ENCODE measurements around the gene VSTM2L.

Gene VSTM2L

GRCh38 chr20:37969949-37970855 is 67.3 kb downstream of the VSTM2L start:
- DNase-seq (ENCODE audit: low read depth) = no peak

- no peak for DNase-seq (ENCODE audit: low read depth)
These were observed 67.9 kb downstream of the VSTM2L start for GRCh38 chr20:37970856-37971245.

- DNase-seq (ENCODE audit: low read depth) = no peak
These were observed 68.7 kb downstream of the VSTM2L start for GRCh38 chr20:37971561-37972127.

- no peak for DNase-seq (ENCODE audit: low read depth)
These were observed 69.5 kb downstream of the VSTM2L start for GRCh38 chr20:37972256-37973058.

DNA sequence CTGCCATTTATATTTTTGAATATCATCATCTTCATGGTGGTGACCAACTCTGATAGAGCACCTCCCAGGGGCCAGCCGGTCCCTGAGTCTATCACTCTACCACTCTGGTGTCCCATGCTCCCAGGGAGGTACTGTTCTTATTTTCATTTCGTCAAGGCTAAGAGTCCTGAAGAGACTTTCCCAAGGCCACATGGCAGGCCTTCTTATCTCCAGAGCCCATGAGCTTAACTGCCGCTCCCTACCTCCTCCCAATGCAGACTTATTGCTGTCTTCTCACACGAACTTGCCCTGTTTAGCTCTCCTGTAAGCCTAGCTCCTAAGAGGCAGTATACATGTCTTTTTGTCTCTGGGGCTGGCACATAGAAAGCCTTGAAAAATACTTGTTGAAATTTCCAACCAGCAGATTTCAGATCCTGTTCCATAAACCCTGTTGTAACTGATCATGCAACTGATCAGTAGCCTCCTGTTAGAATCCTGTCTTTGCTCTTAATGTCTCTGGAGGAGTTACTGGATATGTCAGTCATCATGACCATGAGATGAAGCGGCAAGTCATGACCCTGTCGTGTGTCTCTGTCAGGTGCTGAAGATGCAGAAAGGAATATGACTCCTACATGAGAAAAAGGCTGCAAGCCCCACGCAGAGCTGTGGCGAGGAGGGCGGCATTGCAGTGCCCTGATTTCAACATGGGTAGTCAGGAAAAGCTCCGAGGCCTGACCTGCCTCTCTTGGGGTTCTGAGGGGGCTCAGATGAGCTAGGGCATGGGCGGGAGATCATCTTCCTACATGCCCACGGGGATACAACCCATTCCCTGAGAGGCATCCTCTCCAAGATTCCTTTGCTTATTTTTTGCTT is 70.4 kb downstream of the VSTM2L start:
- no peak for DNase-seq (ENCODE audit: low read depth)

DNA sequence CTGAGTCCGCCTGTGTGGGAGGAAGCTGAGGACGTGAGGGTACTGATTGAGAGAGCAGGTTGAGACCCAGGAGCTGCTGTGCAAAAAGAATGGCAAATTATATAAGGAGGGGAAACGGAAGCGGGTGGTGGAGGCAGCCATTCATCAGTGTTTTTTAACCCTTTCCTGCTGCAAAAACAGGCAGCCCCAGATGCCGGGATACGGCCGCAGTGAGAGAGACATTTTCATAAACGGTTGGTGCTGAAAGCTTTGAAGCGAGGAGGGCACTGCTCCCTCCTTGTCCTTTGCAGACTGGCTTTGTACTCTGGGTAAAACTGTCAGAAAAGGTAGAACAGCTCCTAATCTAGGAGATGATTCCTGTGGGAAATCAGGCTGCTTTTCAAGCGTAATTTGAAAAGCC is 74.0 kb downstream of the VSTM2L start:
- DNase-seq (ENCODE audit: low read depth) = no peak

GRCh38 chr20:37977338-37977737 is 74.4 kb downstream of the VSTM2L start:
- no peak for DNase-seq (ENCODE audit: low read depth)

DNA sequence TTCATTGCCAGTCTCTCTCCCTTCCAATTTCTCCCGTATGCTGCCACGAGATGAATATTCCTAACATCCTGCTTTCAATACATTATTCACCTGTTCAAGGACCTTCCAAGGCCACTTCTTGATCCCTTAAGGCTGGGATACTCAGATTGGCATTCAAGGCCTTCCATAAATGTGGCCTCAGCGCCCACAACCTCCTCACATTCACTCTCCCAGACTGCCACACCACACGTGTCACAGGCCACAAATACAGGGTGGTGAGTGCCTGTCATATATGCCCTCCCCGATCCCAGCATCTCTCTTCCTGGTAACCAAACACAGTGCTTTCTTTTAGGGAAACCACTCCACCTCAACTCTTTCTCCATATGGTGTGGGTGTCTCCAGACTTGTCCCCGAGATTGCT is 74.9 kb downstream of the VSTM2L start:
- DNase-seq (ENCODE audit: low read depth) = no peak

- no peak for DNase-seq (ENCODE audit: low read depth)
These were observed 76.4 kb downstream of the VSTM2L start for GRCh38 chr20:37979021-37979985.

DNA sequence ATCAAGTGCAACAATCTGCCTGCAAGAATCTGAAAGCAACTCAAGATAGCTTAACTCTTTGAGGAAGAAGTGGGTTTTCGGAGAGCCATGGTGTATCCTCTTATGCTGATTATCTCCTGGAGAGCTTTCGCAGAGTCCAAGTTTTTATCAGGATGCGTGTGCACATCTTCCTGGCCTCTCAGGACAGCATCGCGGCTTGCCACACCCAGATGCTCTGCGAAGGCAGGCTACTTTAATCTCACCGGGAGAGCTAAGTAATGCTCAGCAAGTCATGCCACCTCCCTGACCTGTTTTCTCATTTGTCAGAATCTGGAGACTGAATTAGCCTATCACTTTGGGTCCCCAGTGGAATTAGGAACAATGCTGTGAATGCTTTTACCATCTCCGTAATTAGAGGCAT is 77.5 kb downstream of the VSTM2L start:
- no peak for DNase-seq (ENCODE audit: low read depth)

DNA sequence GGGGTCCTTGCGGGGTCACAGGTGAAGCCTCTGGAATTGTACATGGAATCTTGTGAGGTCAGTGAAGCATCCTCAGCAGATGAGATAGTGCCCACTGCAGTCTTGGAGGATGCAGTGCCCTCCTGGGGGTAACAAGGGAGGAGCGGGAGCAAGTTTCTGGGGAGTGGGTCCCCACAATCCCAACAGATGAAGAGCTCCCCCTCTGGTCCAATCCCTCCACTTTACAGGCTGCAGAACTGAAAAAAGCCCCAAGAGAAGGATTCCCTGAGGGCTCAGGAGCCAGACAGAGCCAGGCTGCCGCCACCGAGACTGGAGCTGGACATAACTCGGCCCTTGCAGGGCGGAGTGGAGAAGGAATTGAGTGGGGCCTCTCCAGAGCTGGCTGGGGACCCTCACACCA is 77.9 kb downstream of the VSTM2L start:
- no peak for DNase-seq (ENCODE audit: low read depth)

DNA sequence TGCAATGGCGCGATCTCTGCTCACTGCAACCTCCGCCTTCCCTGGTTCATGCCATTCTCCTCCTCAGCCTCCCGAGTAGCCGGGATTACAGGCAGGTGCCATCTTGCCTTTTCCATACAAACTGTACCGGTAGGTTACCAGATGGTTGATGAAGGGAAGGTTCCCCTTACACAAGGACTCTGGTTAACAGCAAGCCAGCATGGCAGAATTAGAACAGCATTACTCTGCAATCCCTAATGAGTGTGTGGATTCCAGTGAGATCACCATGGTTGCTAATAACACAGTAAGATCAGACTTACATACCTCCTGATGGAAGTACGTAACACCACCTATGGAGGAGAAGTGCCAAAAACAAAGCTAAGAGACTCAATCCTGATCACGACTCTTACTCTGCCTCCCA is 78.6 kb downstream of the VSTM2L start:
- no peak for DNase-seq (ENCODE audit: low read depth)

GRCh38 chr20:37983286-37983685 is 80.4 kb downstream of the VSTM2L start:
- no peak for DNase-seq (ENCODE audit: low read depth)

DNA sequence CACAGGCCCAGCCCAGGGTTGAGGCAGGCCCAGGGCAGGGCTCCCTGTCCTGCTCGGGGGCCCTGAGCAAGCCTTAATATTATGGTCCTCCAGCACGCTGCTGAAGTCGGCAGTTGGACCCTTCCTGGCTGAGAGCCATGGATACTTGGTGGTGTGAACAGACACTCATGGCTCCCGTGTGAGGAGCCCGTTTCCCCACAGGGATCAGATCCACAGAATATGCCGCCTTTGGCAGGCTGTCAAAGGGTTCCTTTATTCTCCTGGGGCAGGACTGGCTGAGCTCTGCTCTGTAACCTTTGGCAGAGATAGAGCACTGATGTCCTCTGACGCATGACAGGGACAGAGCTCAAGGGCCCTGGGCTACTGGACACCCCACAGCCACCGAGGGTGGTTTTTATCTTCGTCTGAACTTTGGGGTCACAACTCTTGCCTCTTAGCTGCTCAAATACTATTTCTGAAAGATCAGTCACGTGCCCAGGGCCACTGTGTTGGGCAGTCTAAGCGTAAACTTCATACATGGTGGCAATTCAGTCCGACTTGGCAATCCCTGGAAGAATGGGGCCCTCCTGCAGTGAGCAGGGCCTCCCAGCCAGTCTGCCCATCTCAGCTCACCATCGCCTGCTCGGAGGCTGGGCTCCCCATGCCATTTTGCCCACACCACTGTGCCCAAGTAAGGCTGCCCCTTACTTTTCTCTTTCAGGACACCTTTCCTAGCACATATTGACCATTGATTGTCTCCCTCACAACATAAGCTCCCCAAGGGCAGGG is 81.3 kb downstream of the VSTM2L start:
- DNase-seq (ENCODE audit: low read depth) = no peak

DNA sequence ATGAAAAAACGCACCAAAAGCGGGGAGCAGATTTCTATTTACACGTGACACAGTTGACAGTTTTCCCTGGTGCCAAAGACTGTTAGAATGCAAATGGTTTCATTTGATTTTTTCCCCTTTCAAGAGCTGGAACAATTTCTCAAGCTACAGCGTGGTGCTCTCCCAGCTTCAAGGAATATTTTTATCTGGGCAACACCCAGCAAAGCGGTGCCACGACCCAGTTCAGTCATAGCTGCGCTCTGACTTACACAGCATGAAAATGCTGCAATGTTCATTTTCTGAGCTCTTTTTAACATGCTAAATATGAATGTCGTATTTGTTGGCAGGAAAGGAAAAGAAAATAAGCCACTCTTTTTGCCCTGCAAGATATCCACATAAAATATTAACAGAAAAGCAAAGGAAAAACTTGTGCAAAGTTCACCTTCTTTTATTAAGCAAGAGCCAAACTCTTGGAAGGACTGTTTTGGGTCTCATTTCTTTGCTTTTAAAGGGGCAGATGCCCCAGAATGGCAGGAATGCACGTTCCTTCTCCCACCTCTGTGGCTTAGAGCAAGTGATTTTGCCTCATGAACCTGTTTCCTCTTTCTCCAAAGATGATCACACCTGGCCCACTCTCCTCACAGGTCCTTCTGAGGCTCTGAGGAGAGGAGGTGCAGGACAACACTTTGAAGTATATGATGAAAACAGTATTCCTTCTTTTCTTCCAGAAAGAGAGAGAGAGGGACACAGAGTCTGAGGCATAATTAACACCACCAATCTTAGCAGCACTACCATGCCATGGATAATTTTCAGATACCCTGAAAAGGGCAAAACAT is 83.3 kb downstream of the VSTM2L start:
- DNase-seq (ENCODE audit: low read depth) = no peak

DNA sequence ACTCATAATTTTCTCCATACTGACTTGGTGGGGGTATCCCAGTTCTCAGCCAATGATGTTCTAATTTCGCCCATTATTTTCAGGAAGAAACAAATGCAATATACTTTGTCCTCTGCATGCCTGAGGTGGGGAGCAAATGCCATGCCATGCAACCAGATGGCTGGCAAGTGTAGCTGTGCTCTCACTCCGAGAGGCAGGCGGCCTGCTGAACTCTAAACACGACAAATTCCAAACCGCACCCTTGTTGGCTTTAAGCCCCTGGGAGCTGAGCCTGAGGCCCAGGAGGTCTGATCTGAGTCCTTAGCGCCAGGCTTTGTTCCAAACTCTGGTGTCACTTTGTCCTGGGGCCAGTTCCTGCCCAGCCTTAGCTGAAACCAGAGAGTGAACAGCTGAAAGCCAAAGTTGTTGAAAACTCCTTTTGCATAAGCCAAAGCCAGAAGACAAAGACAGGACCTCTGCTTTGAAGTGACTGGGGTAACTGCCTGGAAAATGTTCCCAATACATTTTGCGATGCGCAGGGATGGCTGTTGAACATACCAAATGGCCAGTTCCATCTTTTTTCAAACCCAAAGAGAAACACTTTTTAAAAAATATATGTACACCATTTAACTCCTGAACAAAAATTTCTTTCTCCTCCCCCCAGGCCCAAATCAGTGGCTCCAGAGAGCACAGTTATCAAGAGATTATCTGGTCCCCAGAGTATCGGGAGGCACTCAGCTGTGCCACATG is 84.1 kb downstream of the VSTM2L start:
- no peak for DNase-seq (ENCODE audit: low read depth)

DNA sequence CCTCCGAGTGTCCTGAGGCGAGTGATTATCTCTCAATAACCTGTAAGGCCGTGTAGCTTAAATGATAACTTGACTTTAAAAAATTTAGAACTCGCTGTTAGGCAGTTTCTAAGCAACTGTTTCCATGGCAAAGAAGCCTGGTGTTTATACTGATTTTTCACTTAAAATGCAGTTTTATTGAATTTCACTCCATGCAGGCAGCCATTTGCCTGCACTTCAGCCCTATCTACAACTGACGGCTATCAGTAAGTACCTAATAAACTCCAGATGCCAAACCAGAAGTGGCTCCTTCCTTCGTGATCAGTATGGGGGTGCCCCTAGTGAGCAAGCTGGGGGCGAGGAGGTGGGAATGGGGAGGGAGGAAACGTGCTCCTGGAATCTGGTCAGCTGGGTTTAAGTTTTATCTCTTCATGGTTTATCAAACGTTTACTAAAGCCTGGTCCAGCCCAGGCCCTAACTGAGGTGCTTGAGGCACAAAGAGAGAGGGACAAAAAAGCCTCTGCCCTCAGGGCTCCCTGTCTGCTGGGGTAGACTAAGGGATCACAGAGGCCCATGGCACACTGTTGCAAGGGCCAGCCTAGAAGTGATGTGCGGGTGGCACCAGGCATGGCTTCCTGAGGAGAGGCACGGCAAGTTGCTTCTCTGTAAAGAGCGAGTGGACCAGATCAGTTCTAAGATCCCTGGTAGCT is 84.8 kb downstream of the VSTM2L start:
- no peak for DNase-seq (ENCODE audit: low read depth)

Data from stimulated activated CD8-positive, alpha-beta memory T cell treated with anti-CD3 and anti-CD28 coated beads, Interleukin-15, amount 100 ng/mL, for 24 hours (primary cell).